H1 (cell line): Measurements from ENCODE around the gene NOS1AP. TPM values are rescaled to one million over a fixed set of nuclear protein-coding genes. Genes with fewer than 3 reads are reported as not detected.

Source experiments
- CTCF ChIA-PET: fragments of 300-600 bp; sonication (Branson Sonifier 250); formaldehyde crosslinking; loops from one replicate; lab custom pipeline; 2021; ENCODE audit not compliant: partially characterized antibody; lab: Charles Lee
- POLR2A ChIA-PET: fragments of 300-600 bp; sonication (Branson Sonifier 250); formaldehyde crosslinking; loops from one replicate; lab custom pipeline; 2021; ENCODE audit warnings: inconsistent platforms; ENCODE audit not compliant: partially characterized antibody; lab: Charles Lee
- DNase-seq, 2 experiments: peaks; one replicate each; pipeline versions ENCODE4 v3.0.0 to v3.0.0-alpha.2; 2010 to 2022; ENCODE audit warnings: low spot score in 2 of 2, low read depth in 1 of 2, mixed read lengths in 1 of 2
- FAIRE-seq: peaks from 2 replicates; lab custom pipeline; 2011; peaks lifted over from hg19 to GRCh38; lab: Jason Lieb, UNC
- H2AFZ ChIP-seq: 2 replicates; pipeline ENCODE4 v1.8.1; 2012; ENCODE audit warnings: low read length, inconsistent platforms
- H2AK5ac ChIP-seq: 2 replicates; pipeline ENCODE4 v1.6.1; 2013; ENCODE audit warnings: low read depth, low read length
- H2BK120ac ChIP-seq: replicated peaks from 2 replicates; pipeline ENCODE3; 2013; ENCODE audit warnings: low read depth, low read length, inconsistent platforms
- H2BK12ac ChIP-seq: 2 replicates; pipeline ENCODE4 v1.6.1; 2013; ENCODE audit warnings: low read depth, low read length
- H2BK15ac ChIP-seq: 2 replicates; pipeline ENCODE4 v1.6.1; 2013; ENCODE audit warnings: low read length
- H2BK20ac ChIP-seq: 2 replicates; pipeline ENCODE4 v1.6.1; 2013; ENCODE audit warnings: low read length
- H2BK5ac ChIP-seq: 2 replicates; pipeline ENCODE4 v1.6.1; 2013; ENCODE audit warnings: low read depth, low read length
- H3K14ac ChIP-seq: 2 replicates; pipeline ENCODE4 v1.6.1; 2013; ENCODE audit warnings: inconsistent platforms; ENCODE audit not compliant: insufficient read length
- H3K18ac ChIP-seq: 2 replicates; pipeline ENCODE4 v1.6.1; 2013; ENCODE audit warnings: low read length; ENCODE audit errors: extremely low read depth
- H3K23ac ChIP-seq: 2 replicates; pipeline ENCODE4 v1.6.1; 2013; ENCODE audit warnings: inconsistent platforms; ENCODE audit not compliant: insufficient read length
- H3K23me2 ChIP-seq: 2 replicates; pipeline ENCODE4 v1.6.1; 2013; ENCODE audit warnings: low read depth, low read length
- H3K27ac ChIP-seq: 2 replicates; pipeline ENCODE4 v1.6.1; 2011; ENCODE audit warnings: low read depth, low read length, inconsistent platforms
- H3K27me3 ChIP-seq, 4 experiments: replicated peaks in 1 of 4; 1 replicate in 1 of 4; 2 replicates in 3 of 4; pipeline versions ENCODE4 v1.6.1 to v1.8.1; 2011 to 2013; ENCODE audit warnings: low read length in 3 of 4, mild to moderate bottlenecking in 3 of 4, inconsistent platforms in 2 of 4, mixed read lengths in 2 of 4, moderate library complexity in 1 of 4; ENCODE audit not compliant: control insufficient read depth in 3 of 4, insufficient read depth in 3 of 4; ENCODE audit errors: extremely low read depth in 1 of 4
- H3K36me3 ChIP-seq, 4 experiments: 2 replicates each; pipeline versions ENCODE4 v1.6.1 to v1.8.1; 2011 to 2013; ENCODE audit warnings: mild to moderate bottlenecking in 4 of 4, low read length in 3 of 4, moderate library complexity in 2 of 4, control low read depth in 1 of 4, inconsistent platforms in 1 of 4; ENCODE audit not compliant: insufficient read depth in 4 of 4, control insufficient read depth in 2 of 4
- H3K4ac ChIP-seq: replicated peaks from 2 replicates; pipeline ENCODE3; 2013; ENCODE audit warnings: low read length, low read depth, mixed read lengths, inconsistent platforms; ENCODE audit not compliant: insufficient read length
- H3K4me1 ChIP-seq, 4 experiments: replicated peaks in 1 of 4; 1 replicate in 1 of 4; 2 replicates in 3 of 4; pipeline versions ENCODE4 v1.6.1 to v1.8.1; 2011 to 2013; ENCODE audit warnings: low read length in 3 of 4, inconsistent platforms in 2 of 4, mixed read lengths in 1 of 4; ENCODE audit not compliant: insufficient read depth in 4 of 4, control insufficient read depth in 3 of 4
- H3K4me2 ChIP-seq, 2 experiments: 2 replicates each; pipeline versions ENCODE4 v1.6.1 to v1.8.1; 2011 to 2013; ENCODE audit warnings: low read depth in 2 of 2, low read length in 2 of 2, control low read depth in 1 of 2, inconsistent platforms in 1 of 2, mild to moderate bottlenecking in 1 of 2; ENCODE audit not compliant: insufficient read depth in 1 of 2
- H3K4me3 ChIP-seq, 4 experiments: fragments of 200-600, 300-600 bp in 1 of 4; sonication (generic), shearing (Covaris generic), sonication (Bioruptor Twin) in 1 of 4; 2 replicates each; pipeline versions ENCODE4 v1.5.1 to v1.8.1; 2011 to 2016; ENCODE audit warnings: low read length in 4 of 4, low read depth in 3 of 4, control low read depth in 2 of 4, inconsistent platforms in 2 of 4, mild to moderate bottlenecking in 2 of 4, mixed read lengths in 1 of 4, moderate library complexity in 1 of 4; ENCODE audit not compliant: insufficient read depth in 2 of 4; ENCODE audit errors: extremely low read depth in 1 of 4
- H3K56ac ChIP-seq: replicated peaks from 2 replicates; pipeline ENCODE3; 2013; ENCODE audit warnings: low read depth, mild to moderate bottlenecking, mixed read lengths, low read length, inconsistent platforms; ENCODE audit not compliant: insufficient read length
- H3K79me1 ChIP-seq: 2 replicates; pipeline ENCODE4 v1.6.1; 2013; ENCODE audit warnings: low read depth, low read length, control low read depth
- H3K79me2 ChIP-seq, 2 experiments: 2 replicates each; pipeline versions ENCODE4 v1.6.1 to v1.8.1; 2012 to 2013; ENCODE audit warnings: low read length in 2 of 2, mild to moderate bottlenecking in 2 of 2, inconsistent platforms in 1 of 2; ENCODE audit not compliant: insufficient read depth in 2 of 2, control insufficient read depth in 1 of 2
- H3K9ac ChIP-seq, 4 experiments: replicated peaks in 1 of 4; 1 replicate in 1 of 4; 2 replicates in 3 of 4; pipeline versions ENCODE4 v1.6.1 to v1.8.1; 2011 to 2013; ENCODE audit warnings: low read depth in 3 of 4, low read length in 3 of 4, control low read depth in 2 of 4, mild to moderate bottlenecking in 2 of 4, moderate library complexity in 2 of 4, inconsistent platforms in 1 of 4; ENCODE audit errors: extremely low read depth in 1 of 4
- H3K9me3 ChIP-seq, 2 experiments: 2 replicates each; pipeline versions ENCODE4 v1.6.1 to v1.8.1; 2012 to 2013; ENCODE audit warnings: mild to moderate bottlenecking in 2 of 2, moderate library complexity in 2 of 2, control low read depth in 1 of 2, inconsistent platforms in 1 of 2, low read depth in 1 of 2, low read length in 1 of 2, mixed read lengths in 1 of 2; ENCODE audit not compliant: insufficient read depth in 2 of 2
- H4K20me1 ChIP-seq, 2 experiments: replicated peaks in 1 of 2; 2 replicates each; pipeline versions ENCODE3 to v1.8.1; 2011 to 2013; ENCODE audit warnings: inconsistent platforms in 2 of 2, low read length in 2 of 2, mild to moderate bottlenecking in 1 of 2; ENCODE audit not compliant: insufficient read depth in 2 of 2, control insufficient read depth in 1 of 2
- H4K5ac ChIP-seq: 2 replicates; pipeline ENCODE4 v1.6.1; 2013; ENCODE audit warnings: low read length, low read depth, mixed read lengths, inconsistent platforms; ENCODE audit not compliant: insufficient read length
- H4K8ac ChIP-seq: 2 replicates; pipeline ENCODE4 v1.8.0; 2013; ENCODE audit warnings: mild to moderate bottlenecking, moderate library complexity, low read length, inconsistent platforms; ENCODE audit not compliant: insufficient read depth; ENCODE audit errors: extremely low read depth
- H4K91ac ChIP-seq: replicated peaks from 2 replicates; pipeline ENCODE3; 2013; ENCODE audit warnings: low read length, mixed read lengths, inconsistent platforms; ENCODE audit not compliant: insufficient read length
- ASH2L ChIP-seq: fragments of 200-600, 300-600 bp; sonication (generic); IDR thresholded peaks from one replicate; pipeline ENCODE4 v1.7.1; 2017; ENCODE audit warnings: low read length
- BRCA1 ChIP-seq: IDR thresholded peaks from 2 replicates; pipeline ENCODE4 v1.6.1; 2012; ENCODE audit warnings: low read depth, low read length, improper control_type of control experiment
- CBX5 ChIP-seq: fragments of 300-800, 300-1000 bp; sonication (generic); IDR thresholded peaks from 2 replicates; pipeline ENCODE4 v1.7.1; 2016; ENCODE audit warnings: antibody characterized with exemption, low read length, low read depth
- EP300 ChIP-seq, 2 experiments: IDR thresholded peaks; 1 replicate in 1 of 2; 2 replicates in 1 of 2; pipeline ENCODE4 v1.6.1; 2011 to 2012; ENCODE audit warnings: low read depth in 2 of 2, low read length in 2 of 2, mild to moderate bottlenecking in 2 of 2, borderline replicate concordance in 1 of 2, inconsistent platforms in 1 of 2, moderate library complexity in 1 of 2
- EZH2 ChIP-seq: fragments of 200-600 bp; sonication (generic); IDR thresholded peaks from 2 replicates; pipeline ENCODE4 v1.7.1; 2012; ENCODE audit warnings: low read depth, mild to moderate bottlenecking, moderate library complexity, low read length, inconsistent platforms; ENCODE audit not compliant: severe bottlenecking
- HDAC2 ChIP-seq, 2 experiments: fragments of 300-600 bp in 1 of 2; sonication (generic) in 1 of 2; IDR thresholded peaks; 2 replicates each; pipeline ENCODE4 v1.6.1; 2011 to 2012; ENCODE audit warnings: low read depth in 2 of 2, low read length in 2 of 2, mild to moderate bottlenecking in 2 of 2, moderate library complexity in 2 of 2, borderline replicate concordance in 1 of 2, inconsistent platforms in 1 of 2
- HDAC6 ChIP-seq: IDR thresholded peaks from one replicate; pipeline ENCODE4 v1.7.1; 2012; ENCODE audit warnings: low read depth, mild to moderate bottlenecking, inconsistent platforms, low read length, moderate library complexity
- RNF2 ChIP-seq: fragments of 200-900, 300-1000 bp; sonication (generic); IDR thresholded peaks from 2 replicates; pipeline ENCODE4 v1.7.1; 2016; ENCODE audit warnings: borderline replicate concordance, low read depth, mild to moderate bottlenecking, antibody characterized with exemption, low read length; ENCODE audit not compliant: poor library complexity, severe bottlenecking; ENCODE audit errors: missing control alignments
- SP2 ChIP-seq: IDR thresholded peaks from 2 replicates; pipeline ENCODE4 v1.6.1; 2012; ENCODE audit warnings: mild to moderate bottlenecking, low read length, inconsistent platforms
- TAF7 ChIP-seq: optimal IDR thresholded peaks from 2 replicates; pipeline ENCODE3; 2011; ENCODE audit warnings: low read depth, mild to moderate bottlenecking, inconsistent platforms, low read length, moderate library complexity, borderline replicate concordance
- TBP ChIP-seq: IDR thresholded peaks from 2 replicates; pipeline ENCODE4 v1.6.1; 2011; ENCODE audit warnings: low read depth, low read length, improper control_type of control experiment
- ZNF274 ChIP-seq: IDR thresholded peaks from 2 replicates; pipeline ENCODE4 v1.7.0; 2012; ENCODE audit warnings: low read length, borderline replicate concordance; ENCODE audit errors: extremely low read depth
- WGBS, 2 experiments: shearing (Covaris generic) in 1 of 2; methylation state at CpG; one replicate each; pipeline versions ENCODE4 v1.1.6 to v1.1.7; 2013 to 2015; ENCODE audit warnings: low lambda C conversion rate in 2 of 2, mixed read lengths in 2 of 2, inconsistent platforms in 1 of 2, low coverage in 1 of 2, missing lambda C conversion rate in 1 of 2; ENCODE audit not compliant: insufficient replicate concordance in 2 of 2, insufficient coverage in 1 of 2, insufficient read length in 1 of 2; ENCODE audit errors: extremely low coverage in 1 of 2, missing lambda C conversion rate in 1 of 2; 5-methylcytosine and 5-hydroxymethylcytosine counted together
- polyA plus RNA-seq, 7 experiments: library from polyadenylated mRNA; depleted of rRNA in 3 of 7; stranded (reverse) in 5 of 7; unstranded in 2 of 7; fragments of >200 nt in 5 of 7; fragments of 200-250 nt in 2 of 7; gene quantifications; 1 replicate in 5 of 7; 2 replicates in 1 of 7; 4 replicates in 1 of 7; pipeline versions ENCODE4 v1.2.1 to v1.2.3, GENCODE V29; 2011 to 2013; ENCODE audit warnings: missing spikeins in 2 of 7, mixed read lengths in 2 of 7
- total RNA-seq: library from RNA; stranded (reverse); fragmentation: NEBNext Ultra II Directional; extraction: Animal tissue kit (Norgen Biotek cat#: 25700); gene quantifications from 2 replicates; pipeline ENCODE4 v1.2.1, GENCODE V29; 2021
- TF ChIP-seq, protein P1 (sequence below): IDR thresholded peaks from 2 replicates; pipeline ENCODE4 v1.6.1; 2011; ENCODE audit warnings: low read depth, mild to moderate bottlenecking, low read length; ENCODE audit not compliant: insufficient read depth

NOS1AP gene
- total and polyA plus RNA-seq, 2 of the 8 experiments (the other 6 are each of a cell fraction or from before 2014, with no cell fraction given) = 2.4 to 12.1 TPM

- Histone ChIP-seq H3K79me2 (peaks cover 0 to 17% of the 10 kb centered on the region in 2 experiments; a peak in 2 of 4 replicates), H3K9me3 (no peaks in the 10 kb centered on the region), H3K4me2 (no peak overlapping the region), H3K27ac (no peak overlapping the region), H3K27me3 (no peaks in the 10 kb centered on the region), H2BK5ac (no peak overlapping the region), H2BK15ac (no peak overlapping the region), H2BK120ac (no peak overlapping the region), H3K56ac (no peak overlapping the region), H2BK20ac (no peak overlapping the region), H4K91ac (no peak overlapping the region), H4K8ac (no peak overlapping the region), H3K14ac (no peak overlapping the region), H3K23ac (no peak overlapping the region), H3K79me1 (no peaks in the 10 kb centered on the region), H3K4me1 (peaks cover 6 to 25% (median 9%) of the 10 kb centered on the region in 4 experiments; a peak in 6 of 7 replicates), H3K18ac (no peak overlapping the region), H2AK5ac (no peak overlapping the region), H2AFZ (no peak overlapping the region), H4K20me1 (peaks cover 0 to 2% of the 10 kb centered on the region in 2 experiments), H4K5ac (no peak overlapping the region), H3K23me2 (peaks cover 12% of the 10 kb centered on the region), H3K9ac (no peak overlapping the region), H2BK12ac (no peak overlapping the region), H3K4ac (no peak overlapping the region), H3K4me3 (no peak overlapping the region), H3K36me3 (no peaks in the 10 kb centered on the region)
- DNase-seq (no peak), FAIRE-seq (no peak)
- ChIA-PET POLR2A (no interaction called here), CTCF (no interaction called here)
- WGBS, 2 experiments = 95% methylated on average over 1 of the region's 1 CpG; no CpG with 5 or more reads in 1 of the 2 experiments
- TF ChIP-seq RNF2 (no peak), HDAC2 (IDR thresholded peaks at IDR 0.05; ENCODE audit: borderline replicate concordance in 1 of 2, low read depth in 2 of 2, low read length in 2 of 2) (no peak), EP300 (IDR thresholded peaks at IDR 0.05; ENCODE audit: borderline replicate concordance in 1 of 2, low read depth in 2 of 2, low read length in 2 of 2) (no peak), SP2 (no peak), TBP (no peak), TAF7 (no peak), HDAC6 (no peak), CBX5 (no peak), EZH2 (no peak), ZNF274 (no peak), ASH2L (no peak), BRCA1 (no peak)
- TF ChIP-seq, protein P1, sequence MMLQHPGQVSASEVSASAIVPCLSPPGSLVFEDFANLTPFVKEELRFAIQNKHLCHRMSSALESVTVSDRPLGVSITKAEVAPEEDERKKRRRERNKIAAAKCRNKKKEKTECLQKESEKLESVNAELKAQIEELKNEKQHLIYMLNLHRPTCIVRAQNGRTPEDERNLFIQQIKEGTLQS = no peak
Observed at GRCh38 chr1:162067466-162067865, 2.0 kb upstream of the NOS1AP start.
